A549 treated with dexamethasone at 1 μM for 4 hours (cell line): ENCODE measurements around the gene UNC93B1. TPM values are rescaled to one million over a fixed set of nuclear protein-coding genes. Genes with fewer than 3 reads are reported as not detected.

ENCODE experiments used
- total RNA-seq: library from RNA; stranded (reverse); fragments of 200-300 nt; extraction: Qiagen RNA extraction; gene quantifications from 5 replicates; pipeline ENCODE4 v1.2.3, GENCODE V29; 2022

The UNC93B1 gene
- 48.3 to 78.7 TPM (median 69.8 TPM) in 5 replicates for total RNA-seq

GRCh38 chr11:68003846-68004550, at the start of gene UNC93B1:
Gene UNC93B1 (minus strand): TSS chr11:68004097. CDS start chr11:68004043, 54 bp downstream.

GRCh38 chr11:68038718-68039525, 35.0 kb upstream of the UNC93B1 start, which contains the start of gene TCIRG1:
Gene TCIRG1 (plus strand): TSS chr11:68039025. CDS start chr11:68041272, 2,247 bp downstream.

GRCh38 chr11:68030318-68031143, 26.6 kb upstream of the UNC93B1 start, which contains the start of gene NDUFS8:
Gene NDUFS8 (plus strand): TSS chr11:68030681. CDS start chr11:68032152, 1,471 bp downstream.

GRCh38 chr11:68010090-68011041, 6.5 kb upstream of the UNC93B1 start, which contains the start of gene ALDH3B1:
Gene ALDH3B1 (plus strand): TSS chr11:68010327. CDS start chr11:68015298, 4,971 bp downstream.

Other genes starting within 250 kb of the UNC93B1 start
- gene ALDH3B1, start 6.2 kb upstream of the UNC93B1 start, total RNA-seq, result 107 to 145 TPM (median 128 TPM) in 5 replicates
- gene NDUFS8, start 26.6 kb upstream of the UNC93B1 start, total RNA-seq, result 256 to 362 TPM (median 333 TPM) in 5 replicates
- 51.9 to 136 TPM (median 107 TPM) in 5 replicates for gene TCIRG1, start 34.9 kb upstream of the UNC93B1 start, total RNA-seq
- gene CHKA, start 117.3 kb upstream of the UNC93B1 start, total RNA-seq, result 34.3 to 41.6 TPM (median 39.2 TPM) in 5 replicates
- 20.4 to 26.6 TPM (median 24.4 TPM) in 5 replicates for gene KMT5B, start 209.2 kb upstream of the UNC93B1 start, total RNA-seq